ENCODE results near the gene MEIOSIN. TPM values are rescaled to one million over a fixed set of nuclear protein-coding genes. Genes with fewer than 3 reads are reported as not detected.

Gene MEIOSIN
- total RNA-seq, 4 donors from 2014 or later = not detected

DNA sequence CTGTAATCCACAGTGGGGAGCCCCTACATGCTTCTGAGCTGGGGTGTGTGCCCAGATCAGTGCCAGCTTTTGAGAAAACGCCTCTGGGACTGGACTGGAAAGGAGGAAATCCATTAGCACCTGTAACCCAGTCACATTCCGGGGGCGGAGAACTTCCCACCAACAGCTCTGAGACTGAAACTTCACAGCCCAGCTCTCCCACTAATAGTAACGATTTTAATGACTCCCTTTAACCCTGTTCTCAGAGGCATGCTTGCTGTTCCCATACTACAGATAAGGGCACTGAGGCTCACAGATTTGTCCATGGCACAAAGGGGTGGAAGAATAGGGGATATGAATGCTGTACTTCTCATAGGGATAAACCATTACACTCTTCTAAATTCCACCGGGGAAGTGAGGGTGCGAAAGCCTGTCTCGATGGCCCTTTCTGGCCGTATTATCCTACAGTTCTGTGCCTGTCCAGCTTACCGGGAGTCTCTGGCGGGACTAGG lies 3.4 kb upstream of the MEIOSIN start:
- TF ChIP-seq, protein P1, sequence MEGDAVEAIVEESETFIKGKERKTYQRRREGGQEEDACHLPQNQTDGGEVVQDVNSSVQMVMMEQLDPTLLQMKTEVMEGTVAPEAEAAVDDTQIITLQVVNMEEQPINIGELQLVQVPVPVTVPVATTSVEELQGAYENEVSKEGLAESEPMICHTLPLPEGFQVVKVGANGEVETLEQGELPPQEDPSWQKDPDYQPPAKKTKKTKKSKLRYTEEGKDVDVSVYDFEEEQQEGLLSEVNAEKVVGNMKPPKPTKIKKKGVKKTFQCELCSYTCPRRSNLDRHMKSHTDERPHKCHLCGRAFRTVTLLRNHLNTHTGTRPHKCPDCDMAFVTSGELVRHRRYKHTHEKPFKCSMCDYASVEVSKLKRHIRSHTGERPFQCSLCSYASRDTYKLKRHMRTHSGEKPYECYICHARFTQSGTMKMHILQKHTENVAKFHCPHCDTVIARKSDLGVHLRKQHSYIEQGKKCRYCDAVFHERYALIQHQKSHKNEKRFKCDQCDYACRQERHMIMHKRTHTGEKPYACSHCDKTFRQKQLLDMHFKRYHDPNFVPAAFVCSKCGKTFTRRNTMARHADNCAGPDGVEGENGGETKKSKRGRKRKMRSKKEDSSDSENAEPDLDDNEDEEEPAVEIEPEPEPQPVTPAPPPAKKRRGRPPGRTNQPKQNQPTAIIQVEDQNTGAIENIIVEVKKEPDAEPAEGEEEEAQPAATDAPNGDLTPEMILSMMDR (IDR thresholded peaks at IDR 0.05) = no peak
- TF ChIP-seq POLR2AphosphoS5 (IDR thresholded peaks at IDR 0.05) (no peak), EP300 (IDR thresholded peaks at IDR 0.05) (no peak), POLR2A (IDR thresholded peaks at IDR 0.05) (no peak)
- Histone ChIP-seq H3K27me3 (no peaks in the 10 kb centered on the region), H3K9me3 (no peaks in the 10 kb centered on the region), H3K36me3 (no peaks in the 10 kb centered on the region), H3K4me1 (peaks cover 0 to 33% (median 15%) of the 10 kb centered on the region in 3 donors), H3K27ac (peak overlapping the region in 3 of 4 donors; percentile 81 to 87 (median 85)), H3K4me3 (peak overlapping the region; percentile 87 to 98)
- 0 to 6% methylated on average over 6 to 8 of the region's 10 CpGs for WGBS, 2 donors (ENCODE audit: low coverage in 1 of 2)
- ATAC-seq = no peak

DNA sequence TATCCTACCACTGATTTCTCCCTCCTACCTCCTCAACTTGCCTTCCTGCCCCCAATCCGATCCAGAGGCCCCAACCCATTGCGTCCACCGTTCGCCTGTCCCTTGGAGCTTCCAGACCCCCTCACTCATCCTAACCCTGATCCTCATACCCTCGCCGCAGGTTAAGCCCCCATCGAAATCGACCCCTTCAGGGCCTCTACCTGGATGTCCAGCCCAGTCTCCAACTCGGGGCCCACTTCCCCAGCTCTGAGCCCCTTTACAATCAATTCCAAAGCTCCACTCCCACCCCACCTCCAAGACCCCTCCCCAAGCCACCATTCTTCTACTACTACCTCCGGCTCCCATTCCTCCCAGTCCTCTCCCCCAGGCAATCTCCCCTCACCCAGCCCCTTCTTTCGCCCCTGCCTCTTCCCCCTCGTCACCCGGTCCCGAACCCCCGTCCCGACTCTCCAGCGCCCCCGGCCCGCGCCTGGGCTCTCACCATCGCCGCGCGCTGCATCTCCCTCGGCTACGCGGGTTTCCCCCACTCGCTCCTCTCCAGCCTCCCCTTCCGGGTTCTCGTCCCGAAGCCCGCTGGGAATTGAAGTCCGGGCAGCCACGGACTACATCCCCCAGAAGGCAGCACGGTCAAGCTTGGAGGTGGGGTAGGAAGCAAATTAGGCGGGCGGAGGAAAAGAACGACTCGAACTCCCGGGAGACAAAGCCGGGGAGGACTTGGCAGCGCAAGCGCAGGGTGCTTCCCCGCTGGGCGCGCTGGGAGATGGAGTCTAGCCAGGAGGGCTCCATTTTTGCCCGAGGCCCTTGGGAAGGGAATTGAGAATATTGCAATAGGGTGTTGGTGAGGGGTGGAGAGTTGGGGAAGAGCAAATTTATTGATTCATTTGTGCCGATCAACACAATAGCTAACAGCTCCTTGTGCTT lies 2.6 kb upstream of the MEIOSIN start, which contains the start of gene FBXO46:
TSS of gene FBXO46 (minus strand) at position 529 of the 921 bp plus-strand sequence. CDS start 17,401 bp downstream, outside the sequence.
- Histone ChIP-seq H3K36me3 (no peaks in the 10 kb centered on the region), H3K4me1 (peaks cover 0 to 33% (median 15%) of the 10 kb centered on the region in 3 donors), H3K27me3 (no peaks in the 10 kb centered on the region), H3K4me3 (peak within 1 kb of the TSS; percentile 87 to 98), H3K27ac (peak within 1 kb of the TSS; percentile 51 to 87 (median 83)), H3K9me3 (no peaks in the 10 kb centered on the region)
- TF ChIP-seq EP300 (IDR thresholded peaks at IDR 0.05) (no peak), POLR2AphosphoS5 (IDR thresholded peaks at IDR 0.05) (peak; percentile 82), POLR2A (IDR thresholded peaks at IDR 0.05) (peak; percentile 61 to 66)
- TF ChIP-seq, protein P1 (IDR thresholded peaks at IDR 0.05) = no peak
- 0 to 1% methylated on average over 15 to 29 of the region's 48 CpGs for WGBS, 2 donors (ENCODE audit: low coverage in 1 of 2)
- peak; percentile 99 for ATAC-seq

DNA sequence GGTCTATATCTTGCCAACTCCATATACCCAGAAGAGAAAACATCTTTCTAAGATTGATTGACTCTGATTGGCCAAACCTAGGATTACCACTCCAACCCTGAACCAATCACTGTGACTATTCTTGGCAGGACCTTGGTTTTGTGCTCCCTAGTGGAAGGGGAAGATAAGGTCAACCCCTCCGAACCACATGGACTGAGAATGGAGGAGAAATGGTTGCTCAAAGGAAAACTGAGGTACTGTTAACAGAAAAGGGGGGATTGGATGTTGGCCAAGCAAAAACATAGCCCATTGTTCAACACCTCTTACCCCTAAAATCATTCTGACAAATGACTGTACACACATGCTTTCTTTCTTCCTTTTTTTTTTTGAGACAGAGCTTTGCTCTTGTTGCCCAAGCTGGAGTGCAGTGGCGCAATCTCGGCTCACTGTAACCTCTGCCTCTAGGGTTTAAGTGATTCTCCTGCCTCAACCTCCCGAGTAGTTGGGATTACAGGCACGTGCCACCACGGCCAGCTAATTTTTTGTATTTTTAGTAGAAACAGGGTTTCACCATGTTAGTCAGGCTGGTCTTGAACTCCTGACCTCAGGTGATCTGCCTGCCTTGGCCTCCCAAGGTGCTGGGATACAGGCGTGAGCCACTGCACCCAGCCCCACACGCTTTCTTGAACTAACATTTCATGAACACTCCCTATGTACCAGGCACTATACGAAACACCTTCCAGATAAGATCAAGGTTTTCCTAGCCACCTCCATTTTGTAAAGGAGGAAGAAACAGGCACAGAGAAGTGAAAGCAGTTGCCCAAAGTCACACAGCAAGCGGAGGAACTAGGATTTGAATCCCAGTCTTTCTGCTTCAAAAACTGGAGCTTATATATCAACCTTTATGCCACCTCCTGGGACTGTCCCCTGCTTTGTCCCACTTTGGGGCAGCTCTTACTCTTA lies 6.5 kb downstream of the MEIOSIN start:
- no peaks in the 10 kb centered on the region for H3K9me3 ChIP-seq
- H3K4me1 ChIP-seq = peaks cover 0 to 17% (median 0%) of the 10 kb centered on the region in 3 donors
- H3K27ac ChIP-seq = no peak overlapping the region
- WGBS, 2 donors (ENCODE audit: low coverage in 1 of 2) = 71 to 84% methylated on average over 2 to 10 of the region's 10 CpGs
- no peak overlapping the region for H3K4me3 ChIP-seq
- H3K27me3 ChIP-seq = no peaks in the 10 kb centered on the region
- ATAC-seq = no peak
- TF ChIP-seq POLR2A (IDR thresholded peaks at IDR 0.05) (no peak), EP300 (IDR thresholded peaks at IDR 0.05) (no peak), POLR2AphosphoS5 (IDR thresholded peaks at IDR 0.05) (no peak)
- TF ChIP-seq, protein P1 (IDR thresholded peaks at IDR 0.05) = no peak
- no peaks in the 10 kb centered on the region for H3K36me3 ChIP-seq

DNA sequence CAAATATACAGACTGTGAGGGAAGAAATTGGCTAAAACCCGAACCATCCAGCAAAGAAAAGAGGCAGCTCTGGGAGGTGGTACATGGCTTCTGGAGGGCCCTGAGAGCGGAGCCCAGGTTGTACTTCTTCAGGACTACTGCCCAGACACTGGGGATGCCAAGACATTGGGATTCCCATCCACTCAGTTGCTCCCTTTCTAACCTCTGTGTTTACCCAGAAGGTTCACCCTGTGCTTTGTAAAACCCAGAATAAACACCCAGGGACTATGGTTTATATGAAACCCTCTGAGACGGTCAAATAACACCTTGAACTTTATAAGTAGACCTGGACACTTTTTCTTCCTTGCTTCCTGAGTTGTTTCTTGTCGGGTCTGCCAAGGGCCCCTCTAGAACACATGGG lies 9.7 kb downstream of the MEIOSIN start:
- no peak for ATAC-seq

More for the DNA sequence above, 9.7 kb downstream of the MEIOSIN start:
- peaks cover 0 to 17% (median 0%) of the 10 kb centered on the region in 3 donors for H3K4me1 ChIP-seq
- H3K9me3 ChIP-seq = no peaks in the 10 kb centered on the region
- 22 to 51% methylated on average over 3 to 4 of the region's 4 CpGs for WGBS, 2 donors (ENCODE audit: low coverage in 1 of 2)
- no peaks in the 10 kb centered on the region for H3K36me3 ChIP-seq
- peak overlapping the region in 2 of 4 donors; percentile 6 to 45 for H3K27ac ChIP-seq
- no peak for TF ChIP-seq POLR2A (IDR thresholded peaks at IDR 0.05)
- TF ChIP-seq EP300 (IDR thresholded peaks at IDR 0.05) = no peak
- TF ChIP-seq POLR2AphosphoS5 (IDR thresholded peaks at IDR 0.05) = no peak
- TF ChIP-seq, protein P1 (IDR thresholded peaks at IDR 0.05) = no peak
- no peak overlapping the region for H3K4me3 ChIP-seq
- no peaks in the 10 kb centered on the region for H3K27me3 ChIP-seq

Data from gastroesophageal sphincter (tissue), 4 donors.